HG03095 (cell line): Measurements from ENCODE around the gene FSD2.
"Not testable (repeated sequence)": the region's sequence is repeated elsewhere in the genome, so short reads cannot be mapped to it uniquely, and the experiment has no call there.

Experiments
- ATAC-seq: cut with Tn5 transposase; IDR thresholded peaks from one replicate; pipeline ENCODE4 v1.9.1; 2021; ENCODE audit warnings: moderate library complexity; ENCODE audit not compliant: unreplicated experiment

Gene FSD2

GRCh38 chr15:82831894-82832600 lies 26.2 kb upstream of the FSD2 start:
- ATAC-seq: no peak

- no peak for ATAC-seq
Observed at GRCh38 chr15:82830427-82831173, 24.7 kb upstream of the FSD2 start.

- no peak for ATAC-seq
Observed at GRCh38 chr15:82829234-82829633, 23.4 kb upstream of the FSD2 start.

DNA sequence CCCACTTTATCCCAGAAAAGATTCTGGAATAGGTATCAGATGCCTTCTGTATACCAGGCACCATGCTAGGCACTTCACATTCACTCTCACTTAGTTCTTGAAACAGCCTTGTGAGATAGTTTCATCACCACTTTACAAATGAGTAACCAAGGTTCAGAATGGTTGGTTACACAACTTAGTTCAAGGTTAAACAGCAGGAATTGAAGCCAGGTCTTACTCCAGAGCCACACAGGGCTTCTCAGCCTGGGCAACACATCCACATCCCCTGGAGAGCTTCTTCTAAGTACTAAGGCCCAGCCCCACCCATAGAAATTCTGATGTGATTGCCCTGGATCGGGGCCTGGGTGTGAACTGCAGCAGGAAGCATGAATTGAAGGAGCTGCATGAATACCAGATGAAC lies 22.2 kb upstream of the FSD2 start:
- ATAC-seq: no peak

GRCh38 chr15:82823049-82823448 lies 17.2 kb upstream of the FSD2 start:
- ATAC-seq: no peak

GRCh38 chr15:82821851-82822250 lies 16.0 kb upstream of the FSD2 start:
- not testable (repeated sequence) for ATAC-seq

DNA sequence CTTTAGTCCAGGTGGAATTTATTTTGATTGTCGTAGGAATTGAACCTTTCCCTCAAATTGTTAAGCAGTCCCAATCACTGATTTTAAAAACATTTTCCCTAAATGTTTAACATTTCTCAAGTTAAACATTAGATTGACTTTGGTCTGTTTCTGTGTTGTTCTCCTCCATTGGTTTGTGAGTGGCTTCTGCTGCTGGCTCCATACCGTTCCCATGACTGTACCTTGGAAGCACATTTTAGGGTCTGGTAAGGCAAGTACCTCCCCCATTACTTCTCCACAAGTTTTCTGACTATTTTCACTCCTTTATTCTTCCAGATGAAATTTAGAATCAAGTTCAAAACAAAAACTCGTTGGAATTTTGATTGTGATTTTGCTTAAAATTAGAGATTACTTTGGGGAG lies 15.5 kb upstream of the FSD2 start:
- ATAC-seq: not testable (repeated sequence)

- no peak for ATAC-seq
Observed at GRCh38 chr15:82820128-82820527, 14.3 kb upstream of the FSD2 start.

- ATAC-seq: no peak
Observed at GRCh38 chr15:82812994-82813393, 7.1 kb upstream of the FSD2 start.

DNA sequence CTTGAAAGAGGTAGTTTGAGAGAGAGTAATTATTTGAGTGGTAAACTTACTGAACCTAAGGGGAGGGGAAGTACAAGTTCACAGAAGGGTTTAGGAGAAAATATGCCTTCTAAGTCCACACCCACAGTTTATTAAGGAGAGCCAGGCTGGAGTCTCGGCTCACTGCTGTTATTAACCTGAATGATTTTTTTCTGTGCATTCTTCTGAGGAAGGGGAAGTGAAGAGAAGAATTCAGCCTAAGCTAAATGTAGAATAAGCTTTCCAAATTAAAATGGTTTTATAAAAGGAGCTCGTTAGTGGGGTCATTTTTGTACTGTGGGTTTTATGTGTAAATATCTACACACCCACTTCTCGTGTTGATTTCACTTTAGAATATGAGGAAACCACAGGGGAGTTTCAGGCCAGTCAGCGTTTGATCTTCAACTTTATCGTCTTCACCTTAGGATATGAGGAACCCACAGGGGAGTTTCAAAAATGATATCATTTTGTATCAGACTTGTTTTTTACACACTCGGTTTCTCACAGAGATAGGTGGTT lies 5.1 kb upstream of the FSD2 start:
- ATAC-seq: no peak

DNA sequence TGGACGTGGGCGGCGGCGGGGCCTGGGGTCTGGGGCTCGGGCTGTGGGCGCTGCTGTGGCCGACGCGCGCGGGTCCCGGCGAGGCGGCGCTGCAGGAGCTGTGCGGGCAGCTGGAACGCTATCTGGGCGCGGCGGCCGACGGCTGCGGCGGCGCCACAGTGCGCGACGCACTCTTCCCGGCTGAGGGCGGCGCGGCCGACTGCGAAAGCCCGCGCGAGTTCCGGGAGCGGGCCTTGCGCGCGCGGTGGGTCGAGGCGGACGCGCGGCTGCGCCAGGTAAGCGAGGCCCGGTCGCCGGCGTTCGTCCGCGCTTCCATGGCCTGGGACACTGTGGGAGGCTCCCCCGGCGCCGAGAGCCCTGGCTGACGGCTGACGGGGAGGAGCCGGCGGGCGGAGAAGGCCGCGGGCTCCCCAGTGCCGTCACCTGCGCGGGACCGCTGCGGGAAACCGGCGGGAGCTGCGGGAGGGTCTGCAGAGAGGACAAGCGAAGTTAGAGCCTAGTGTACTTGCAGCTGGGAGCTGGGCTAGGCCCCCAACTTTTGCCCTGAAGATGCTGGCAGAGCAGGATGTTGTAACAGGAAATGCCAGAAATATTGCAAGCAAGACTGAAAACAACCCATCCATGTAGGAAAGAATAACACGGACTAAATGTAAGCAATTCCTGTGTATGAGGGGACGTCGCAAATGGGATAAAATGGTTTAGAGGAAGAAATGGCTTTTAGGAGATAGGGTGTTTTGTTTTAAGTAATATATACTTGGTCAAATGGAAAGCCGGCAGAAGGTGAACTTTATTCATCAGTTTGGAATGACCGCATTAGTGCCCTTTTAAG lies 4.4 kb upstream of the FSD2 start:
- ATAC-seq: peak; percentile 12

GRCh38 chr15:82809308-82810060 lies 3.6 kb upstream of the FSD2 start, which contains the start of gene WHAMM:
Gene WHAMM, plus strand, starts transcription at chr15:82809628. Its CDS starts 99 bp downstream, at chr15:82809727.
- peak; percentile 76 for ATAC-seq

DNA sequence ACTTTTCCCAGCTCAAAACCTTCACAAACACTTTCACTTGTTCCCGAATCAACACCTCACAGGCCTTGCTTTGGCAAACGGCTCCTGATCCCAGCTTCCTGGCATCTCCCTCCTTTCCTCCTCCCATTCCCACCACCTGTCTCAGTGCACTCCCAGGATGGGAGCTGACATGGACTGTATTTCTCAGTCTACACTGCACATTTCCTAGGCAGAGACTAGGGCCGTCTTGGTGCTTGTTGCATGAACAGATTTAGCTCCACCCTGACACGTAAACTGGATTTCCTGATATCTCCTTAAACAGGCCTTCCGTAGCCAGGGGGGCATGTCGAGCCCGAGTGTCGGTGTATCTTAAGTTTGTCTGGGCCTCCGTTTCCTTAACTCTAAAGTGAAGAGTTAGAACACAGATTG lies 2.8 kb upstream of the FSD2 start:
- no peak for ATAC-seq

- ATAC-seq: no peak
Observed at GRCh38 chr15:82807920-82808633, 2.2 kb upstream of the FSD2 start.

GRCh38 chr15:82804575-82804949 lies 1.3 kb downstream of the FSD2 start:
- ATAC-seq: no peak

- no peak for ATAC-seq
Observed at GRCh38 chr15:82803793-82804574, 1.9 kb downstream of the FSD2 start.

DNA sequence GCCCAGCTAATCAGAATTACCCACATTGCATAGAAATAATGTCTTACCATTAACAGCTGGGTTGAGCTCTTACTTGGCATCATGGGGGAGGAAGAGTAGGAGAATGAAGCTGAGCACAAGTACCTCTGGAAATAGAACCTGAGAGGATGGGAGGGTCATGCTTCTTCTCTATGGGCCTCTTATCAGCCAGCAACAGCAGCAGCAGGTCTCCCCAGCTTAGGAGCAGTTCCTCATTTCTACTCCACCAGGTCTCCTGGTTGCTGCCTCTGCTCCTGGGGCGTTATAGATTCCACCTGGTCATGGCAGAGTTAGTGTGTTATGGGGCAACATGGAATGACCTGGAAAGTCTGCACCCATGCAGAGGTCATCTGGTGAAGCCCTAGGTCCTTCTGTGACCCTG lies 3.4 kb downstream of the FSD2 start:
- ATAC-seq: no peak

DNA sequence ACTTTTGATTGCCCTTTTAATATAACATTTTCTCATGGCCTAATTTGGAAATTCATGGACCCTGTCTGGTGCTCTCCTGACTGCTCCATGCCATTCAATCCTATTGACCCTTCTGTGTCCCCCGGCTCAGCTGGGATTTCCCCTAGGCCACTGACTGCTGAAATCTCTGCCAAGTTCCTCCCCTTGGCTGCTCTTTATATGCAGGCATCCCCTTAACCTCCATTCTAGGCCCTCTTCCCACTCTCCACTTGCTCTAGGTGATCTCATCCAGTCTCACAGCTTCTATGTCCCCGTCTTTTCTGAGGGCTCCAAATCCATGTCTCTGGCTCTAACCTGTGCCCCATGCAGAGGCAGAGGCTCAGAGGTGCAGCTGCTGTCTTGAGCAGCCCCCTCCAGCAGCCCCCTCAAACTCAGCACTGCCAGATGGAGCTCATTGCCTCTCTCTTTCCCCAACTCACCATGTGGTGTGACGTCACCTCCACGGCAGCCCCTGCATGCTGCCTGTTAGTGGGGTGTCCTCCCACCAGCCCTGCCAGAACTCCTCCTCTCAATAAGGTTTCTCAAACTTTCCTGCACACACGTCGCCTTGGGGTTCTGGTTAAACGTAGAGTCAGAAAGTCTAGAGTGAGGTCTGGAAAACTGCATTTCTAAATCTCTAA lies 6.6 kb downstream of the FSD2 start:
- ATAC-seq: no peak
